ENCODE measurements around the gene DHRS9. TPM values are rescaled to one million over a fixed set of nuclear protein-coding genes. Genes with fewer than 3 reads are reported as not detected.
A peak's percentile ranks its signal among the peaks of the same experiment; 100 is the strongest.
"Not testable (repeated sequence)": the region's sequence is repeated elsewhere in the genome, so short reads cannot be mapped to it uniquely, and the experiment has no call there.

DHRS9 gene
- total RNA-seq, 1 donor from 2014 or later, result not detected

DNA sequence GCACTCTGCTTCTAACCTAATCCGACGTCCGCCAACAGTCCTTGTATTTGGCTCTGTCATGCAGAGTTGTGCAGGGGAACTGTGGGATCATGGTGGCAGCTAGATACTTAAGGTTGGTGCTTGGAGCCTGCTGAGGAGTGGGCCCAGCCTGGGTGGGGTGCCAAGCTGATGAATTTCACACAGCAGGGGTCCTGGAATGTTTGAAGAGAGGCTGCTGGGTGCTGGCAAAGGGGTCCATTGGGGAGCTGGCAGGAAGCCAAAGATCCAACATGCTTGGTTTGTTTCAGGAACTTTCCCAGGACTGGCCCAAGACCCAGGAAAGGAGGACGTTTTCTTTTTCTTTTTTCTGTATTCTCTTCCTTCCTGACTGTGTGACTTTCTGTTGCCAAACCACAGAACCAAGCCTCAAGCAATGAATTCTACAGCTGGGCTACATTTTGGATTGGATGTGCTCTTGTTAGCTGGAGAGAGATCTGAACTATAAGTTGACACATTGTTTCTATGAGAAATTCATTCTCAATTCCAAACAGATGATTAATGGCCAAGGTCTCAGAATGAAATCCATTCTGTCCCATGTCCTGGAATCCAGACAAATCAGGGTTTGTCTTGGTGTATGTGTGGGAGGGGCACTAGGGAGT lies 49.9 kb downstream of the DHRS9 start:
- H3K36me3 Mint-ChIP-seq (ENCODE audit: unreplicated experiment), result no peaks in the 10 kb centered on the region
- peak overlapping the region; percentile 71 for H3K27ac Mint-ChIP-seq (ENCODE audit: unreplicated experiment)
- peaks cover 21% of the 10 kb centered on the region for H3K27me3 Mint-ChIP-seq (ENCODE audit: unreplicated experiment)
- H3K4me3 Mint-ChIP-seq (ENCODE audit: unreplicated experiment), result no peak overlapping the region
- H3K4me1 Mint-ChIP-seq (ENCODE audit: unreplicated experiment), result peaks cover 20% of the 10 kb centered on the region
- DNase-seq (ENCODE audit: extremely low spot score, unreplicated experiment), result no peak
- peaks cover 3% of the 10 kb centered on the region for H3K9me3 Mint-ChIP-seq (ENCODE audit: unreplicated experiment)
- TF ChIP-seq, protein P1, sequence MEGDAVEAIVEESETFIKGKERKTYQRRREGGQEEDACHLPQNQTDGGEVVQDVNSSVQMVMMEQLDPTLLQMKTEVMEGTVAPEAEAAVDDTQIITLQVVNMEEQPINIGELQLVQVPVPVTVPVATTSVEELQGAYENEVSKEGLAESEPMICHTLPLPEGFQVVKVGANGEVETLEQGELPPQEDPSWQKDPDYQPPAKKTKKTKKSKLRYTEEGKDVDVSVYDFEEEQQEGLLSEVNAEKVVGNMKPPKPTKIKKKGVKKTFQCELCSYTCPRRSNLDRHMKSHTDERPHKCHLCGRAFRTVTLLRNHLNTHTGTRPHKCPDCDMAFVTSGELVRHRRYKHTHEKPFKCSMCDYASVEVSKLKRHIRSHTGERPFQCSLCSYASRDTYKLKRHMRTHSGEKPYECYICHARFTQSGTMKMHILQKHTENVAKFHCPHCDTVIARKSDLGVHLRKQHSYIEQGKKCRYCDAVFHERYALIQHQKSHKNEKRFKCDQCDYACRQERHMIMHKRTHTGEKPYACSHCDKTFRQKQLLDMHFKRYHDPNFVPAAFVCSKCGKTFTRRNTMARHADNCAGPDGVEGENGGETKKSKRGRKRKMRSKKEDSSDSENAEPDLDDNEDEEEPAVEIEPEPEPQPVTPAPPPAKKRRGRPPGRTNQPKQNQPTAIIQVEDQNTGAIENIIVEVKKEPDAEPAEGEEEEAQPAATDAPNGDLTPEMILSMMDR (IDR thresholded peaks at IDR 0.05), result no peak

DNA sequence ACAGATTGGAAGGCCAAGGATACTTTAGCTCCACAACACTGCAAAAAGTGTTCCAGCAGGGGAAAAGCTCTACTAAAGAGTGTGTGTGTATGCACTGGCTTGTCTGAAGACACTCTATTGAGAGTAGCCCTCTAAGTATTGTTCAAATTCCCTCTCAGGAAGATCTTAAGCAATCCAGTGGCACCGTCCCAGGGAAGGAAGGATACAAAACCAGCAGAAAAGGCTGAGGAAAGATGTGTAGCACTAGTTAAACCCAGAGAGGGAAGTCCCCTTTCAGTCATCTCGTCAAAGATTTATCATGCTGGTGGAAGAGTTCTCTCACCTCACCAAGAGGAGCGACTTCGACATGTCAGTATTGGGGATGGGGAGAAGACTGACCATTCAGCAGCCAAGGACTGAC lies 50.5 kb downstream of the DHRS9 start:
- Mint-ChIP-seq H3K27ac (ENCODE audit: unreplicated experiment) (peak overlapping the region; percentile 71), H3K36me3 (ENCODE audit: unreplicated experiment) (no peaks in the 10 kb centered on the region), H3K9me3 (ENCODE audit: unreplicated experiment) (peaks cover 3% of the 10 kb centered on the region), H3K4me3 (ENCODE audit: unreplicated experiment) (no peak overlapping the region), H3K4me1 (ENCODE audit: unreplicated experiment) (peaks cover 20% of the 10 kb centered on the region), H3K27me3 (ENCODE audit: unreplicated experiment) (peaks cover 27% of the 10 kb centered on the region)
- TF ChIP-seq, protein P1 (IDR thresholded peaks at IDR 0.05), result no peak
- no peak for DNase-seq (ENCODE audit: extremely low spot score, unreplicated experiment)

DNA sequence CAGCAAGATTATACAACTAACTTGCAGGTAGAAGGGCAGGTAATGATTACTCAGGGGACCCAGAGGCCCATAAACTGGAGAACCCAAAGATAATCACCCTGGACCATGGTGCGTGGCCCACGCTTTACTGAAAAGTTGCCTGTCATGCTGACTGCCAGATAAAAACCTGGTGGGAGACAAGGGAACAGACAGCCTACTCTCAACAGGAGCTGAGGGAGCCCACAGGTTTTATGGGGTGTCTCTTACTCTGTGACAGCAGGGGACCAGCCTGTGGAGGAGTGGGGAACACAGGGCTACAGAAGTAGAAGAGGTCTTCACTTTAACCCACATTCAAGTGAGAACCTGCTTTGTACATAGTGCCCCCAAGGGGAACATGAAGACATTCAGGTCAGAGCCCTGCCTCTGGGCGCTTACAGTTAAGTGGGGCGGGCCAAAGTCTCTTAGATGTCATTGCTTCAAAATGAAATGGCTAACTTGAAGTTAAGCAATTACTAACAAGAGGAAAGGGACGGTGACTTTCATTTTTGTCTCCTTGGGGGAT lies 60.4 kb downstream of the DHRS9 start:
- H3K4me3 Mint-ChIP-seq (ENCODE audit: unreplicated experiment), result no peak overlapping the region
- TF ChIP-seq, protein P1 (IDR thresholded peaks at IDR 0.05), result no peak
- H3K36me3 Mint-ChIP-seq (ENCODE audit: unreplicated experiment), result no peaks in the 10 kb centered on the region
- H3K27ac Mint-ChIP-seq (ENCODE audit: unreplicated experiment), result no peak overlapping the region
- no peaks in the 10 kb centered on the region for H3K9me3 Mint-ChIP-seq (ENCODE audit: unreplicated experiment)
- H3K27me3 Mint-ChIP-seq (ENCODE audit: unreplicated experiment), result peaks cover 28% of the 10 kb centered on the region
- DNase-seq (ENCODE audit: extremely low spot score, unreplicated experiment), result no peak
- H3K4me1 Mint-ChIP-seq (ENCODE audit: unreplicated experiment), result no peaks in the 10 kb centered on the region

DNA sequence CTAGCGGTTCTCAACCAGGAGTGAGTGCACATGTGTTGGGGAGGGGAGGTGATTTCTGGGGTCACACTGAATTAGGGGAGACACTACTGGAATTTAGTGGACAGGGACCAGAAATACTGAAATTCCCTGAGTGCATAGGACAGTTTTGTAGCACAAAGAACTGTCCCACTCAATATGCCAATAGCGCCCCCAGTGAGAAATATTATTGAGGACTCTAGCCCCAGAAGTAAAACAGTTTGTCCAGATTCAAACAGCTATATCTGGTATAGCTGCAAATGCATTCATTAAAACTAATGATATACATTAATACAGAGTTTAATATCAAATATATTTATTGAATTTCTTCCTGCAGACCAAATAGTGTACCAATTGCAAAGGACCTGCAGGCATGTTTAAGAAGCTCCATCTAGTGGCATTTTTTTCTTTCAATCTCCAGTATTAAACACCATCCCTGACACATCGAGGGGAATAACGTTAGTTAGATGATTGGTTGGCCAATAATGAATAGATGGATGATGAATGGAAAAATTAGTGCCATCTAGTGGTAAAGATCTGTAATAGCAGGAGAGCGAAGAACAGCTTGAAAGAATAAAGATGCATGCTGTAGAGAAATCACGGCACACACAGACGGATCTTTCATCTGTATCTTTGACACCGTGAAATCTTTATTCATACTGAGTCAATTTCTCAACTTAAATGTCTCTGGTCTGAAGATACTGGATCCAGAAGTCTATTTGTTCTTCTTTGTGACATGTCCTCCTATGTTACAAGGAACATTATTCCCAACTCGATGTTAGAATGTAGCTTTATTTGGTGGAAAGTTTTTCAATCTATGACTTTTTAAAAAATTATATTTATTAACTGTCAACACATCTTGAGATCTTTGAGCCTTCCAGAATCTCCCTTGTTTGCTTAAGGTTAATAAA lies 62.5 kb downstream of the DHRS9 start:
- H3K27me3 Mint-ChIP-seq (ENCODE audit: unreplicated experiment), result peaks cover 14% of the 10 kb centered on the region
- no peaks in the 10 kb centered on the region for H3K9me3 Mint-ChIP-seq (ENCODE audit: unreplicated experiment)
- no peak overlapping the region for H3K27ac Mint-ChIP-seq (ENCODE audit: unreplicated experiment)
- H3K36me3 Mint-ChIP-seq (ENCODE audit: unreplicated experiment), result no peaks in the 10 kb centered on the region
- DNase-seq (ENCODE audit: extremely low spot score, unreplicated experiment), result no peak
- TF ChIP-seq, protein P1 (IDR thresholded peaks at IDR 0.05), result peak; percentile 76
- H3K4me3 Mint-ChIP-seq (ENCODE audit: unreplicated experiment), result no peak overlapping the region
- no peaks in the 10 kb centered on the region for H3K4me1 Mint-ChIP-seq (ENCODE audit: unreplicated experiment)

DNA sequence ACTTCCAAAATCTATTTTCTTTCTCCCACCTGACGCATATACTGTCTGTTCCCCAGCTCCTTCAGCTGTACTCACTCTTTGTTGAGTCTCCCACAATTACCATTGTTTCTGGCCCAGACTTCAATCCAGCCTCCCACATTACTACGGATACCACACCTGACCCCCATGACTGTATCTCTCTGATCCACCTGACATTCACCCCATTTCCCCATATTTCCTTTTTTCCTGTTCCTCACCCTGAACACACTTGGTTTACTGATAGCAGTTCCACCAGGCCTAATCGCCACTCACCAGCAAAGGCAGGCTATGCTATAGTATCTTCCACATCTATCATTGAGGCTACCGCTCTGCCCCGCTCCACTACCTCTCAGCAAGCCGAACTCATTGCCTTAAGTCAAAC lies 64.9 kb downstream of the DHRS9 start:
- not testable (repeated sequence) for H3K27ac Mint-ChIP-seq (ENCODE audit: unreplicated experiment); H3K36me3 Mint-ChIP-seq (ENCODE audit: unreplicated experiment); H3K27me3 Mint-ChIP-seq (ENCODE audit: unreplicated experiment); H3K9me3 Mint-ChIP-seq (ENCODE audit: unreplicated experiment); H3K4me1 Mint-ChIP-seq (ENCODE audit: unreplicated experiment); H3K4me3 Mint-ChIP-seq (ENCODE audit: unreplicated experiment); DNase-seq (ENCODE audit: extremely low spot score, unreplicated experiment)

DNA sequence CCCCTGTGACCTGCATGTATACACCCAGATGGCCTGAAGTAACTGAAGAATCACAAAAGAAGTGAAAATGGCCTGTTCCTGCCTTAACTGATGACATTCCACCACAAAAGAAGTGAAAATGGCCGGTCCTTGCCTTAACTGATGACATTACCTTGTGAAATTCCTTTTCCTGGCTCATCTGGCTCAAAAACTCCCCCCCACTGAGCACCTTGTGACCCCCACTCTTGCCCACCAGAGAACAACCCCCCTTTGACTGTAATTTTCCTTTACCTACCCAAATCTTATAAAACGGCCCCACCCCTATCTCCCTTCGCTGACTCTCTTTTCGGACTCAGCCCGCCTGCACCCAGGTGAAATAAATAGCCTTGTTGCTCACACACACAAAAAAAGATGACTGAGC lies 67.1 kb downstream of the DHRS9 start:
- H3K27me3 Mint-ChIP-seq (ENCODE audit: unreplicated experiment); H3K9me3 Mint-ChIP-seq (ENCODE audit: unreplicated experiment); H3K27ac Mint-ChIP-seq (ENCODE audit: unreplicated experiment); H3K4me3 Mint-ChIP-seq (ENCODE audit: unreplicated experiment); DNase-seq (ENCODE audit: extremely low spot score, unreplicated experiment); H3K4me1 Mint-ChIP-seq (ENCODE audit: unreplicated experiment); H3K36me3 Mint-ChIP-seq (ENCODE audit: unreplicated experiment): not testable (repeated sequence)
